Neural cell (in vitro differentiated cells): ENCODE results near the gene TTC39B.

Source experiments
- CTCF ChIP-seq: fragments of 450-650 bp; IDR thresholded peaks from 2 replicates; pipeline ENCODE4 v1.5.1; 2014; ENCODE audit warnings: antibody characterized with exemption, mild to moderate bottlenecking, moderate library complexity; ENCODE audit not compliant: poor library complexity, severe bottlenecking
- EZH2 ChIP-seq: fragments of 200-600, 300-800 bp; shearing (Covaris generic), sonication (generic); IDR thresholded peaks from 2 replicates; pipeline ENCODE4 v1.6.1; 2014; ENCODE audit warnings: antibody characterized with exemption, low read length, borderline replicate concordance, mild to moderate bottlenecking; ENCODE audit not compliant: insufficient read depth, poor library complexity, severe bottlenecking
- POLR2AphosphoS5 ChIP-seq: IDR thresholded peaks from 2 replicates; pipeline ENCODE4 v1.6.1; 2012

GRCh38 chr9:15246708-15247107 is 60.3 kb downstream of the TTC39B start:
- no peak for TF ChIP-seq CTCF
- TF ChIP-seq POLR2AphosphoS5, result no peak
- TF ChIP-seq EZH2, result no peak
